RPMI7951 (cell line): ENCODE measurements around the gene ASGR1. TPM values are rescaled to one million over a fixed set of nuclear protein-coding genes. Genes with fewer than 3 reads are reported as not detected.

Source experiments
- DNase-seq: peaks from one replicate; pipeline ENCODE4 v3.0.0-alpha.2; 2012; ENCODE audit warnings: low read depth
- total RNA-seq: library from RNA; depleted of rRNA; stranded (reverse); fragments of >200 nt; shearing (Covaris generic); gene quantifications from 2 replicates; pipeline ENCODE4 v1.2.3, GENCODE V29; 2014; rRNA removed

Gene ASGR1
- total RNA-seq, 1 experiment from 2014 or later = not detected

DNA sequence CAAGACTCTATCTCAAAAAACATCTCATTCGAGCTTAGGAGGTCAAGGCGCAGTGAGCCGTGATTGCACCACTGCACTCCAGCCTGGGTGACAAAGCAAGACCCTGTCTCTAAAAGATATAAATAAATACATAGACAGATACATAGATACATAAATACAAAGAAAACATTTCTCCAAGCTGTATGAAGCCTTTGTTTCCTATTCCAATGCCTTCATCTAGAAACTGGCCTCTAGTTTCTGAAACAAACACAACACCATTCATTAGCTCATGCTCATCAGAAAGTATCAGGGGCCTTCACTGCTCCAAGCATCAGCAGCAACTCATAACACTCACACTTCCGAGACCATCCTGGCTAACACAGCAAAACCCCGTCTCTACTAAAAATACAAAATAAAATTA lies 54.2 kb downstream of the ASGR1 start:
- no peak for DNase-seq

DNA sequence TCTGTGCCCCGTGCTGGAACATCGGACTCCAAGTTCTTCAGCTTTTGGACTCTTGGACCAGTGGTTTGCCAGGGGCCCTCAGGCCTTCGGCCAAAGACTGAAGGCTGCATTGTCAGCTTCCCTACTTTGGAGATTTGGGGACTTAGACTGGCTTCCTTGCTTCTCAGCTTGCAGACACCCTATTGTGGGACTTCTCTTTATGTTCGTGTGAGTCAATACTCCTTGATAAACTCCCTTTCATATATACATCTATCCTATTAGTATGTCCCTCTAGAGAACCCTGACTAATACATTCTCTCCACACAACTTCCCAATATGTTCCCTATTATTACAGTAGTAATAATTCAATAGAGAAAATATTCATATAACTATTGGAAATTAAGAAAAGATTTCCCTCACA lies 55.3 kb downstream of the ASGR1 start:
- no peak for DNase-seq

Other genes with a start within 250 kb of the ASGR1 start
- not detected in 2 replicates for gene ALOX12, start 183.3 kb downstream of the ASGR1 start, total RNA-seq
- gene RNASEK, start 166.7 kb downstream of the ASGR1 start, total RNA-seq = 156 and 180 TPM in 2 replicates
- not detected in 2 replicates for gene BCL6B, start 156.3 kb downstream of the ASGR1 start, total RNA-seq
- 0.12 and 0.20 TPM in 2 replicates for gene SLC16A13, start 143.4 kb downstream of the ASGR1 start, total RNA-seq
- gene SLC16A11, start 135.3 kb downstream of the ASGR1 start, total RNA-seq = 0.49 TPM in 1 of 2 replicates, not detected in the other
- not detected in 2 replicates for gene CLEC10A, start 99.1 kb downstream of the ASGR1 start, total RNA-seq
- not detected in 2 replicates for gene ASGR2, start 64.5 kb downstream of the ASGR1 start, total RNA-seq
- gene DLG4, start 40.5 kb upstream of the ASGR1 start, total RNA-seq = 6.5 and 6.6 TPM in 2 replicates
- gene ACADVL, start 40.6 kb upstream of the ASGR1 start, total RNA-seq = 287 and 295 TPM in 2 replicates
- gene DVL2, start 55.1 kb upstream of the ASGR1 start, total RNA-seq = 24.6 and 25.0 TPM in 2 replicates
- 24.7 and 40.3 TPM in 2 replicates for gene PHF23, start 60.1 kb upstream of the ASGR1 start, total RNA-seq
- gene GABARAP, start 63.1 kb upstream of the ASGR1 start, total RNA-seq = 451 and 468 TPM in 2 replicates
- gene CTDNEP1, start 72.4 kb upstream of the ASGR1 start, total RNA-seq = 37.4 and 38.0 TPM in 2 replicates
- gene ELP5, start 72.8 kb upstream of the ASGR1 start, total RNA-seq = 23.7 and 28.2 TPM in 2 replicates
- gene CLDN7, start 83.1 kb upstream of the ASGR1 start, total RNA-seq = 0.48 and 2.0 TPM in 2 replicates
- 0.20 TPM in 1 of 2 replicates, not detected in the other for gene SLC2A4, start 102.3 kb upstream of the ASGR1 start, total RNA-seq
- gene YBX2, start 115.3 kb upstream of the ASGR1 start, total RNA-seq = 0.49 and 0.60 TPM in 2 replicates
- 414 and 526 TPM in 2 replicates for gene EIF5A, start 128.3 kb upstream of the ASGR1 start, total RNA-seq
- 92.7 and 97.9 TPM in 2 replicates for gene GPS2, start 136.0 kb upstream of the ASGR1 start, total RNA-seq
- gene NEURL4, start 150.0 kb upstream of the ASGR1 start, total RNA-seq = 3.5 and 4.8 TPM in 2 replicates
- gene ACAP1, start 157.2 kb upstream of the ASGR1 start, total RNA-seq = 0.12 and 0.20 TPM in 2 replicates
- gene KCTD11, start 172.8 kb upstream of the ASGR1 start, total RNA-seq = 3.4 and 5.1 TPM in 2 replicates
- gene TMEM95, start 175.8 kb upstream of the ASGR1 start, total RNA-seq = not detected in 2 replicates
- 0.60 and 0.78 TPM in 2 replicates for gene TNK1, start 201.7 kb upstream of the ASGR1 start, total RNA-seq
- gene PLSCR3, start 215.2 kb upstream of the ASGR1 start, total RNA-seq = 20.8 and 23.2 TPM in 2 replicates
- 177 and 229 TPM in 2 replicates for gene TMEM256, start 224.7 kb upstream of the ASGR1 start, total RNA-seq
- gene NLGN2, start 228.5 kb upstream of the ASGR1 start, total RNA-seq = 3.7 and 4.2 TPM in 2 replicates
- gene SPEM1, start 241.0 kb upstream of the ASGR1 start, total RNA-seq = 0.10 TPM in 1 of 2 replicates, not detected in the other
- gene SPEM2, start 246.2 kb upstream of the ASGR1 start, total RNA-seq = not detected in 2 replicates
- not detected in 2 replicates for gene SPEM3, start 249.5 kb upstream of the ASGR1 start, total RNA-seq